CD4-positive, alpha-beta T cell treated with Interleukin-6 for 4 hours (primary cell): ENCODE data around the gene GFAP.

Experiments used
- DNase-seq: peaks from one replicate; pipeline ENCODE4 v3.0.0-alpha.2; 2020; ENCODE audit warnings: mixed read lengths

GFAP gene

GRCh38 chr17:44894642-44895041 lies 20.7 kb downstream of the GFAP start:
- no peak for DNase-seq

- DNase-seq: no peak
Observed at GRCh38 chr17:44892250-44892649, 23.1 kb downstream of the GFAP start.

- no peak for DNase-seq
Observed at GRCh38 chr17:44889003-44889402, 26.3 kb downstream of the GFAP start.

GRCh38 chr17:44887971-44888954 lies 27.0 kb downstream of the GFAP start:
- DNase-seq: peak; percentile 43

DNA sequence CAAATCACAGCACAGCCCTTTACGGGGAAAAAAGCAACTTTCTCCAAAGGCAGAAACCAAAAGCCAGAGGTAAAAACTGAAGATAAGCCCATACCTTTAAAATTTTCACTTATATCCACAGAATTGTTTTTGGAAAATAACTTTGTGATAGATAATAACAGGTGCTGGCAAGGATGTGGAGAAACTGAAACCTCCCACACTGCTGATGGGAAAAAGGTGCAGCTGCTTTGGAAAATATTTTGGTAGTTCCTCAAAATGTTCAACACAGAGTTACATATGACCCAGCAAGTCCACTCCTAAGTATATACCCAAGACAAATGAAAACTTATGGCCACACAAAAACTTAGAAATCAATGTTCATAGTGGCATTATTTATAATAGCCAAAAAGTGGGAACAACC lies 28.3 kb downstream of the GFAP start:
- no peak for DNase-seq

- DNase-seq: no peak
Observed at GRCh38 chr17:44884941-44885340, 30.4 kb downstream of the GFAP start.

DNA sequence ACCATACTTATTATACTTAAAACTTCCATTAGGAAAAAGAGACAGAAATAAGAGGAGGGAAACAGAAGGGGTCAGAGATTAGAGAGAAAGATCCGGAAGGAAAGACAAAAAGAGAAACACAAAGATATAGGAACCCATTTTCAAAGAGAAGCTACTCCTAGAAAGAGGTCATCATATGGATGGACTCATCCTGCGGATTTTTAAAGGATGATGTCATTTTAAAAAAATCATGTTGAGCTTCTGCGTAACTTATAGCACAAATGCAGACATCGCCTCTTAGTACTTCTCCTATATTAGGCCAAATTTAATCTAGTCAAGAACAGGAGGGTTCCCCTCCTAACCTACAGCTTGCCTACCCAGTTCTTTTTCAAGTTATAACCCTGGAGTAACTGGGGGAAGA lies 34.2 kb downstream of the GFAP start:
- no peak for DNase-seq

DNA sequence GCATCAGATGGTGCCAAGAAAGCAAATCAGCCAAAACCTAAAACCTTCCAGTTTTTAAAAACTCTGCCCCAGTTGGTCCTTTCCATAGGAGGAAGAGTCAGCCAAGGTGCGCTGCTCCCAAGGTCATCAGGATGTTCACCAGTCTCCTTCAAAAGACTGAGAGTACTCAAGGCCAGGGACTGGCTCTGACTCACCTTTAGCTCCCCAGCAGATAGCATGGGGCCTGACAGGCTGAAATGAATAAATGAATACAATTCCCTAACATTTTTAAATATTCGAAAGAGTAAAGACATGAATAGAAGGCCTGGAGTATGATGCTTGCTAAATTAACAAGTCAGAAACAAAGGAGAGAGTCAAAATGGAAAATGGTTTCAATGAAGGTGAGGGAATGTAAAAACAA lies 35.2 kb downstream of the GFAP start:
- DNase-seq: no peak

GRCh38 chr17:44879376-44879775 lies 35.9 kb downstream of the GFAP start:
- DNase-seq: no peak

DNA sequence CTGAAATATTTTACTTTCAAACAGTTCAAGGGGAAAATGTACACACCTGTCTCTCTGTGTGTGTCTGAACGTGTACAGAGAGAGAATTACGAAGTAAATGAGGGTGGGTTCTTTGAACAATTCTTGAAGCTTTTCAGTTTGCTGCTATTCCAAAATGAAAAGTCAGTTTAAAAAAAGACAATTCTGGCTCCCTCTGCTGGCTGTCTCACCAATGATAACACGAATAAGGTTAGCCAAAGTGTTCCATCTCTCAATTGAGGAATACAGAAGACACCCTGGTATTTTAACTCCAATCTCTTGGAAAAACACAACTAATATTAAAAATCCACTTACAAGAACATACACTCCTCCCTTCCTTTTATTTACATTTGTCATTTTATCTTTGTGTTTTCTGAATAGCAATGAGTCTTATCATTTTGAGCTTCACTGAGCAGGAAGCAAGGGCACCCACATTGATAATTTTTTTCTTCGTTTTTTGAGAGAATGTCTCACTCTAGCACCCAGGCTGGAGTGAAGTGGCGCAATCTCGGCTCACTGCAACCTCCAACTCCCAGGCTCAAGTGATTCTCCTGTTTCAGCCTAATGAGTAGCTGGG lies 36.6 kb downstream of the GFAP start:
- DNase-seq: peak; percentile 47

- DNase-seq: no peak
Observed at GRCh38 chr17:44877121-44877520, 38.2 kb downstream of the GFAP start.

DNA sequence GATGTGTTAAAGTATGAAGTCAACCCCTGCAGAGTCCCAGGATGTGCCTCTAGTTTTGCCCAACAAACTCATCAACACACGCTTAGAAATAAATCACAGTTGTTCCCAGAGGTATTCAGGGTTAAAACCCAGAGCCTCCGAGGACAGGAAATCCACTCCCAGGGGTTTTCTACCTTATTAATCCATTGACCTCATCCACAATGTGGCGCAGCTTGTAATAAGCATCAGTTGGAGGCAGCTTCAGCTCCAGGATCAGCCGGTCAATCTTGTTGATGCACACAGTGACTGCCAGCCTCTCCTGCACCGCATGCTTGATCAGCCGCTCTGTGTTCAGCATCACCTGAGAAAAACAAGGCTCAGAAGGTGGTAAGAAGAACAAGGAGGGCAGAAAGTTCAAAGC lies 39.5 kb downstream of the GFAP start:
- no peak for DNase-seq

GRCh38 chr17:44872131-44872768 lies 43.0 kb downstream of the GFAP start:
- DNase-seq: no peak

DNA sequence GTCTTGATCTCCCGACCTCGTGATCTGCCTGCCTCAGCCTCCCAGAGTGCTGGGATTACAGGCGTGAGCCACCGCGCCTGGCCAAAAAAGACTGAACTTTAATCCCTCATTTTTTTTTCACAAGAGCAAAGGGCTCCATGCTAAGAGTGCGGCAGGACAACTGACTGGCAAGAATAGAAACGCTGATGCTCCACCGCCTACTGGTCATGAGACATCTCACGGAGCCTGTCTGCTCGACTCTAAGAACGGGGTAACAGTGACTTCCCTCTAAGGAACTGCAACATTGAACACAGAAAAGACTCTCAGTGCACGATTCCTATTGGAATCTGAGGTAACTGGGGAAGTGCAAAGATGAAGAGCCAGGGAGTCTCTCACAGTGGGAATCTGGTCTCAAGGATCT lies 43.7 kb downstream of the GFAP start:
- DNase-seq: no peak

DNA sequence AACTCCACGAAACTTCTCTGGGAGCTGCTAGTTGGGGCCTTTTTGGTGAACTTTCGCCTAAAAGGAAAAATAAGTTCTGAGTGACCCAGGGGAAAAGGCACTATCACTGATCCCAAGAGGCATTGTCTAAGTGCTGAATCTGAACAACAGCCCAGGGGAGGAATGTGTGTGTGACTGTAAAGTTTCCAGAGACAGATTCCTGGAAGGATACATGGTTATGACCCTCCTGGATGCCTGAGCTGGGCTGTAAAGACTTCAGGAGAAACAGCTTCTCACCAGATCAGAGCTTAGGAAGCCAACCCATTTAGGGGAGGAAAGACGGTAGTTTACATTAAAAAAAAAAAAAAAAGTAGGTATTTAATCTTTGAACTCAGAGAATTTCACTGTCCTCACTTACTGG lies 47.5 kb downstream of the GFAP start:
- DNase-seq: no peak

DNA sequence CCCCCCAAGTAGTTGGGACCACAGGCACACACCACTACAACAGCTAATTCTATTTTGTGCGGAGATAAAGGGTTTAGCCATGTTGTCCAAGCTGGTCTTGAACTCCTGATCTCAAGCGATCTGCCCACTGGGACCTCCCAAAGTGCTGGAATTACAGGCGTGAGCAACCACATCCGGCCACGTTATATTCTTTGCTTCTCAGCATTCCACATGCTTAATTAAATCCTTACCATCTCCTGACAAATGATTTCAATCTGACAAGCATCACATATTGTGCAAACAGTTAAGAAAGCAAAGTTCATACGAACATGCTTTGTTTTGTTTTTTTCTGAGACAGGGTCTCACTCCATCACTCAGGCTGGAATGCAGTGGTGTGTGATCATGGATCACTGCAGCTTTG lies 49.4 kb downstream of the GFAP start:
- no peak for DNase-seq

- DNase-seq: peak; percentile 79
Observed at GRCh38 chr17:44865231-44865660, 50.1 kb downstream of the GFAP start.

- no peak for DNase-seq
Observed at GRCh38 chr17:44864831-44865230, 50.5 kb downstream of the GFAP start.

DNA sequence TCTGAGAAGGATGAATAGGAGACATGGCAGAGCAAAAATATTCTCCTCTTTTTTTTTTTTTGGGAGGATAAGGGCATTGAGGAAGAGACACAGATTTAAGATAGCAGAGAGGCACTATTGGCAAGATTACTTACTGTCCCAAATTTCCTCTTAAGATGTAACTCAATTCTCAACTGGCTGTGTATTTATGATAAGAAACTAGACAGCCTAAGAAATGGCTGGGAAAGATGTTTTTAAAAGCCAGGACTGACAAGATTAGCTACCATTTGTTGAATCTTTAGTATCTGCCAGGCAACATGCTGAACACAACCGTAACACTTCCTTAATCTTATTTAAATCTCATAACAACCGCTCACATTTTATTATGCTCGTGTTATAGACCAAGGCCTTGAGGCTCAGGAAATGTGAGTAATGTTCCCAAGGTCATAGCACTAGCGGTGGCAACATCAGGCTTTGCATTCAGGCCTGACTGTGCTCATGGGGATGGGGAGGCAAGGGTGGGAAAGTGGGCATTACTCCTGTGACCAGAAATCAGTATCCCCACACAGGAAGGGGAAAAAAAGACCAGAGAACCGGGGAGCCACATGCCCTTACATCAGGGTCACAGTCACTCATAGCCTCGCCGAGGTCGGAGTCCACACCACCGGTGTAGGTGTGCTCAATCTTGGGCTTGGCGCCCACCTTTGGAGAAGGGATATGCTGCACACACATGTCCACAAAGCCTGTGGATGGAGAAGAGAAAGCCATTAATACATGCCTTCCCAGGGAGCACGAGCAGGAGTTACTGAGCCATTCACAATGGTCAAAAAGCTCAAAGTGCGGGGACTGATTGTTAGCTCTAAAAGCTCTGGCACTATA lies 52.0 kb downstream of the GFAP start:
- no peak for DNase-seq

GRCh38 chr17:44862278-44862914 lies 52.9 kb downstream of the GFAP start:
- no peak for DNase-seq

- DNase-seq: no peak
Observed at GRCh38 chr17:44859701-44860100, 55.6 kb downstream of the GFAP start.

- DNase-seq: no peak
Observed at GRCh38 chr17:44854192-44854591, 61.1 kb downstream of the GFAP start.
